B cell (primary cell): ENCODE data around the gene GASK1A. TPM values are rescaled to one million over a fixed set of nuclear protein-coding genes. Genes with fewer than 3 reads are reported as not detected.

Experiments
- ATAC-seq: fragments of 200-7000 bp; cut with Tn5 transposase; one replicate; pipeline ENCODE4 v1.10.0; 2021; ENCODE audit warnings: low read depth, mild to moderate bottlenecking, moderate number of reproducible peaks, moderate library complexity
- CTCF ChIA-PET: fragments of 350-600 bp; sonication (Branson Sonifier 250); formaldehyde crosslinking; loops from one replicate; lab custom pipeline; 2021; ENCODE audit warnings: antibody characterized with exemption, inconsistent platforms; lab: Charles Lee
- POLR2A ChIA-PET: fragments of 350-600 bp; sonication (Branson Sonifier 250); formaldehyde crosslinking; loops from one replicate; lab custom pipeline; 2021; ENCODE audit warnings: antibody characterized with exemption; lab: Charles Lee
- DNase-seq: peaks from one replicate; pipeline ENCODE4 v3.0.0; 2013
- H2AFZ ChIP-seq: 2 replicates; pipeline ENCODE4 v1.6.1; 2012; ENCODE audit warnings: mild to moderate bottlenecking, low read depth, low read length; ENCODE audit not compliant: insufficient read depth, poor library complexity, severe bottlenecking
- H3K27ac ChIP-seq, 2 donors: 1 replicate in 1 of 2; 2 replicates in 1 of 2; pipeline ENCODE4 v1.5.1; 2012 to 2013; ENCODE audit warnings: low read length in 2 of 2, mild to moderate bottlenecking in 2 of 2, moderate library complexity in 1 of 2
- H3K27me3 ChIP-seq, 4 experiments: fragments of 200-600 bp in 1 of 4; sonication (generic) in 1 of 4; replicated peaks in 1 of 4; 1 replicate in 2 of 4; 2 replicates in 2 of 4; pipeline versions ENCODE4 v1.6.1 to v1.7.0; 2013 to 2016; ENCODE audit warnings: low read length in 3 of 4, mild to moderate bottlenecking in 2 of 4, mixed read lengths in 1 of 4, moderate library complexity in 1 of 4; ENCODE audit not compliant: insufficient read depth in 4 of 4, control insufficient read depth in 3 of 4; ENCODE audit errors: control extremely low read depth in 1 of 4
- H3K36me3 ChIP-seq, 2 experiments: replicated peaks in 1 of 2; 1 replicate in 1 of 2; 2 replicates in 1 of 2; pipeline versions ENCODE4 v1.6.1 to v1.7.1; 2013; ENCODE audit warnings: low read length in 1 of 2; ENCODE audit not compliant: insufficient read depth in 2 of 2, control insufficient read depth in 1 of 2; ENCODE audit errors: control extremely low read depth in 1 of 2, extremely low read depth in 1 of 2
- H3K4me1 ChIP-seq, 2 donors: fragments of 200-600 bp in 1 of 2; sonication (generic) in 1 of 2; 1 replicate in 1 of 2; 2 replicates in 1 of 2; pipeline versions ENCODE4 v1.5.1 to v1.6.1; 2013 to 2017; ENCODE audit warnings: low read length in 2 of 2; ENCODE audit not compliant: control insufficient read depth in 2 of 2, insufficient read depth in 2 of 2
- H3K4me2 ChIP-seq: replicated peaks from 2 replicates; pipeline ENCODE3; 2012; ENCODE audit warnings: mild to moderate bottlenecking, low read depth, low read length; ENCODE audit not compliant: poor library complexity, severe bottlenecking
- H3K4me3 ChIP-seq, 5 experiments: fragments of 200-600 bp in 1 of 5; sonication (generic) in 1 of 5; 1 replicate in 3 of 5; 2 replicates in 2 of 5; pipeline versions ENCODE4 v1.5.1 to v1.7.0; 2011 to 2016; ENCODE audit warnings: low read length in 4 of 5, mild to moderate bottlenecking in 4 of 5, low read depth in 2 of 5, control low read depth in 1 of 5, moderate library complexity in 1 of 5; ENCODE audit not compliant: insufficient read depth in 1 of 5; ENCODE audit errors: control extremely low read depth in 1 of 5, extremely low read depth in 1 of 5
- H3K79me2 ChIP-seq: fragments of 200-600 bp; sonication (generic); one replicate; pipeline ENCODE4 v1.6.0; 2016; ENCODE audit warnings: low read length; ENCODE audit not compliant: control insufficient read depth, insufficient read depth
- H3K9ac ChIP-seq: fragments of 200-600 bp; sonication (generic); 2 replicates; pipeline ENCODE4 v1.6.1; 2017; ENCODE audit warnings: mild to moderate bottlenecking, low read length, moderate library complexity
- H3K9me3 ChIP-seq, 3 donors: one replicate each; pipeline versions ENCODE4 v1.6.1 to v1.7.1; 2013; ENCODE audit warnings: low read length in 2 of 3; ENCODE audit not compliant: control insufficient read depth in 2 of 3, insufficient read depth in 1 of 3; ENCODE audit errors: control extremely low read depth in 1 of 3
- H4K20me1 ChIP-seq: 2 replicates; pipeline ENCODE4 v1.6.0; 2012; ENCODE audit warnings: mild to moderate bottlenecking, low read length; ENCODE audit not compliant: insufficient read depth, control insufficient read depth, poor library complexity, severe bottlenecking
- H3K27ac Mint-ChIP-seq: one replicate; pipeline ENCODE4 v1.8.0; 2021; ENCODE audit warnings: mixed read lengths
- H3K27me3 Mint-ChIP-seq: one replicate; pipeline ENCODE4 v1.8.0; 2021; ENCODE audit warnings: mixed read lengths
- H3K4me1 Mint-ChIP-seq: one replicate; pipeline ENCODE4 v1.8.0; 2021; ENCODE audit warnings: mixed read lengths
- H3K4me3 Mint-ChIP-seq: one replicate; pipeline ENCODE4 v1.8.0; 2021; ENCODE audit warnings: mixed read lengths
- H3K9me3 Mint-ChIP-seq: one replicate; pipeline ENCODE4 v1.8.0; 2022; ENCODE audit warnings: mixed read lengths; ENCODE audit not compliant: insufficient read depth
- CTCF ChIP-seq: fragments of 200-600 bp; IDR thresholded peaks from one replicate; pipeline ENCODE4 v1.8.0; 2022; ENCODE audit warnings: antibody characterized with exemption, mild to moderate bottlenecking
- EZH2 ChIP-seq: IDR thresholded peaks from 2 replicates; pipeline ENCODE4 v1.6.1; 2012; ENCODE audit warnings: borderline replicate concordance, low read depth, mild to moderate bottlenecking, moderate library complexity, low read length; ENCODE audit not compliant: insufficient read depth, poor library complexity, severe bottlenecking
- WGBS: methylation state at CpG from one replicate; pipeline ENCODE4 v1.1.5; 2013; ENCODE audit warnings: missing lambda C conversion rate; ENCODE audit not compliant: insufficient coverage; 5-methylcytosine and 5-hydroxymethylcytosine counted together
- intact Hi-C: fragments of 100-400 bp; cut with micrococcal nuclease; formaldehyde crosslinking; loops from one replicate; pipeline ENCODE4 v1.10.0; 2022
- polyA plus RNA-seq: library from polyadenylated mRNA; depleted of rRNA; stranded (reverse); fragments of >200 nt; gene quantifications from 2 replicates; pipeline ENCODE4 v1.2.3, GENCODE V29; 2012
- total RNA-seq, 2 donors: library from RNA; stranded (reverse); fragments of 120-200 nt in 1 of 2; gene quantifications; 1 replicate in 1 of 2; 2 replicates in 1 of 2; pipeline versions ENCODE4 v1.2.3 to v1.2.4, GENCODE V29; 2013 to 2022

The GASK1A gene
- total and polyA plus RNA-seq, 2 donors (not counting 1 experiment from before 2014, with no cell fraction given), result not detected

GRCh38 chr3:42982645-42983412, 3.7 kb downstream of the GASK1A start:
- Histone ChIP-seq H3K9ac (no peak overlapping the region), H3K27ac (no peak overlapping the region), H4K20me1 (no peaks in the 10 kb centered on the region), H3K9me3 (peaks cover 0 to 3% (median 0%) of the 10 kb centered on the region in 3 donors), H3K27me3 (peaks cover 0 to 28% (median 11%) of the 10 kb centered on the region in 4 experiments), H3K4me2 (no peak overlapping the region), H3K4me3 (no peak overlapping the region), H3K79me2 (no peaks in the 10 kb centered on the region), H3K36me3 (no peaks in the 10 kb centered on the region), H2AFZ (no peak overlapping the region), H3K4me1 (peaks cover 6 to 8% of the 10 kb centered on the region in 2 donors)
- intact Hi-C loops, result no loop called here
- no peak for TF ChIP-seq EZH2
- Mint-ChIP-seq H3K4me3 (no peak overlapping the region), H3K27ac (no peak overlapping the region), H3K27me3 (peaks cover 59% of the 10 kb centered on the region), H3K4me1 (peaks cover 10% of the 10 kb centered on the region), H3K9me3 (no peaks in the 10 kb centered on the region)
- ATAC-seq, result no peak
- ChIA-PET POLR2A (no interaction called here), CTCF (no interaction called here)
- no peak for DNase-seq
- WGBS, result 81% methylated on average over 2 of the region's 6 CpGs

GRCh38 chr3:42983927-42984326, 4.8 kb downstream of the GASK1A start:
- intact Hi-C loops, result no loop called here
- peaks cover 0 to 3% (median 0%) of the 10 kb centered on the region in 3 donors for H3K9me3 ChIP-seq
- no peak for ATAC-seq
- Mint-ChIP-seq H3K4me1 (peaks cover 5% of the 10 kb centered on the region), H3K27ac (no peak overlapping the region), H3K27me3 (peaks cover 53% of the 10 kb centered on the region), H3K4me3 (no peak overlapping the region), H3K9me3 (no peaks in the 10 kb centered on the region)
- peaks cover 6 to 8% of the 10 kb centered on the region in 2 donors for H3K4me1 ChIP-seq
- no peak overlapping the region for H2AFZ ChIP-seq
- H3K4me2 ChIP-seq, result no peak overlapping the region
- no peaks in the 10 kb centered on the region for H3K36me3 ChIP-seq
- no peaks in the 10 kb centered on the region for H3K79me2 ChIP-seq
- no peak overlapping the region for H3K27ac ChIP-seq
- H3K4me3 ChIP-seq, result no peak overlapping the region
- CTCF ChIA-PET, result no interaction called here
- no peak for TF ChIP-seq CTCF
- no peak for TF ChIP-seq EZH2
- POLR2A ChIA-PET, result no interaction called here
- WGBS, result 86% methylated on average over 3 of the region's 3 CpGs
- H3K27me3 ChIP-seq, result peaks cover 0 to 22% (median 5%) of the 10 kb centered on the region in 4 experiments
- no peak overlapping the region for H3K9ac ChIP-seq
- no peaks in the 10 kb centered on the region for H4K20me1 ChIP-seq
- DNase-seq, result no peak
